ENCODE measurements around the gene RAMP1. TPM values are rescaled to one million over a fixed set of nuclear protein-coding genes. Genes with fewer than 3 reads are reported as not detected.

Gene RAMP1
- total and polyA plus RNA-seq, 4 donors: 3.1 to 129 (median 23.5) TPM

DNA sequence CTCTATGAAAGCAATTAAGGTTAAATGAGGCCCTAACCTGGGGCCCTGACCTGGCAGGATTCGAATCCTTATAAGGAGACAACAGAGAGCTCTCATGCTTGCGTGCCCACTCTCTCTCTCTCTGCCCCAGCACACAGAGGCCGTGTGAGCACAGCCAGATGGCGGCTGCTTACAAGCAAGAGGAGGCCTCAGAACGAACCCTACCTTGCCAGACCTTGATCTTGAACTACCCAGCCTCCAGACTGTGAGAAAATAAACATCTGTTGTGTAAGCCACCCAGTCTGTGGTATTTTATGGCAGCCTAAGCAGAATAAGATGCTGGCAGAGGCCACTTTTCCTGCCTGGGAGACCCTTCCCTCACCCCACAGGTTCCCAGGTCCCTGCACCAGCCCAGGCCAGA is 102.2 kb downstream of the RAMP1 start:
- no peaks in the 10 kb centered on the region for H3K27me3 ChIP-seq (ENCODE audit: control insufficient read depth in 4 of 4, insufficient read depth in 4 of 4, low read length in 3 of 4)
- no peak for TF ChIP-seq GABPA (IDR thresholded peaks at IDR 0.05 in 1 of 2, conservative IDR thresholded peaks at IDR 0.05 in 1 of 2)
- no peak for TF ChIP-seq HNF4G (IDR thresholded peaks at IDR 0.05)
- TF ChIP-seq YY1 (IDR thresholded peaks at IDR 0.05): no peak
- TF ChIP-seq, protein P1, sequence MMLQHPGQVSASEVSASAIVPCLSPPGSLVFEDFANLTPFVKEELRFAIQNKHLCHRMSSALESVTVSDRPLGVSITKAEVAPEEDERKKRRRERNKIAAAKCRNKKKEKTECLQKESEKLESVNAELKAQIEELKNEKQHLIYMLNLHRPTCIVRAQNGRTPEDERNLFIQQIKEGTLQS (IDR thresholded peaks at IDR 0.05): no peak
- TF ChIP-seq RXRA (IDR thresholded peaks at IDR 0.05): no peak
- TF ChIP-seq REST (IDR thresholded peaks at IDR 0.05): no peak
- TF ChIP-seq FOXA2 (IDR thresholded peaks at IDR 0.05): no peak
- TF ChIP-seq HNF4A (conservative IDR thresholded peaks at IDR 0.05): no peak
- no peak for TF ChIP-seq TAF1 (conservative IDR thresholded peaks at IDR 0.05)
- TF ChIP-seq JUND (IDR thresholded peaks at IDR 0.05): no peak
- no peak for TF ChIP-seq NR2F2 (IDR thresholded peaks at IDR 0.05)
- TF ChIP-seq SP1 (IDR thresholded peaks at IDR 0.05): no peak
- no peak for TF ChIP-seq ZBTB33 (IDR thresholded peaks at IDR 0.05)
- no peak for TF ChIP-seq MAX (IDR thresholded peaks at IDR 0.05)
- no peak for TF ChIP-seq RAD21 (IDR thresholded peaks at IDR 0.05)
- no peak for TF ChIP-seq EGR1 (IDR thresholded peaks at IDR 0.05; ENCODE audit: low read depth in 2 of 2)
- TF ChIP-seq CTCF (IDR thresholded peaks at IDR 0.05; ENCODE audit: low read depth, low read length, missing input control): no peak
- H3K9ac ChIP-seq (ENCODE audit: low read depth in 1 of 2, low read length in 2 of 2): no peak overlapping the region
- no peaks in the 10 kb centered on the region for H3K36me3 ChIP-seq (ENCODE audit: control insufficient read depth in 4 of 4, insufficient read depth in 3 of 4, low read depth in 1 of 4, low read length in 3 of 4)
- no peak overlapping the region for H3K27ac ChIP-seq (ENCODE audit: low read depth in 1 of 2, low read length in 2 of 2)
- WGBS: 91% methylated on average over 5 of the region's 5 CpGs
- no peak for DNase-seq (ENCODE audit: low spot score)
- no peak overlapping the region for H3K4me3 ChIP-seq (ENCODE audit: low read depth in 1 of 3, low read length in 3 of 3)
- peaks cover 1 to 15% (median 10%) of the 10 kb centered on the region in 4 donors for H3K9me3 ChIP-seq (ENCODE audit: control insufficient read depth in 4 of 4, low read length in 3 of 4)
- H3K4me1 ChIP-seq (ENCODE audit: control insufficient read depth in 4 of 4, insufficient read depth in 4 of 4, low read length in 3 of 4): peaks cover 0 to 6% (median 3%) of the 10 kb centered on the region in 4 donors

Small RNAs within 50 kb of the gene (small RNA-seq; reads per million reads assigned to genes)
- gene RF00157: not detected

Other genes starting within 250 kb of the RAMP1 start
- gene LRRFIP1, start 232.0 kb upstream of the RAMP1 start, total RNA-seq: 10 to 100 TPM; 13.3 to 56.1 TPM
- gene LRRFIP1, start 232.0 kb upstream of the RAMP1 start, polyA plus RNA-seq: 10 to 100 TPM; 26.6 to 51.6 TPM
- gene RBM44, start 60.8 kb upstream of the RAMP1 start, total RNA-seq: under 1 TPM; 0.09 to 0.75 TPM
- gene RBM44, start 60.8 kb upstream of the RAMP1 start, polyA plus RNA-seq: under 1 TPM; 0.02 to 0.21 TPM
- gene UBE2F, start 107.4 kb downstream of the RAMP1 start, total RNA-seq: 10 to 100 TPM; 30.5 to 31.6 TPM
- 10 to 100 TPM; 32.6 to 55.3 TPM for gene UBE2F, start 107.4 kb downstream of the RAMP1 start, polyA plus RNA-seq
- 10 to 100 TPM; 23.5 to 39.2 TPM for gene SCLY, start 201.4 kb downstream of the RAMP1 start, total RNA-seq
- 10 to 100 TPM; 21.6 to 26.6 TPM for gene SCLY, start 201.4 kb downstream of the RAMP1 start, polyA plus RNA-seq
- gene ESPNL, start 240.7 kb downstream of the RAMP1 start, total RNA-seq: under 1 TPM; 0.42 to 0.59 TPM
- under 1 TPM; 0.08 to 0.28 TPM for gene ESPNL, start 240.7 kb downstream of the RAMP1 start, polyA plus RNA-seq

All from liver (tissue), 10 donors.